Subcutaneous abdominal adipose tissue (tissue), 5 donors: Measurements from ENCODE around the gene PINLYP.

Experiments used
- H3K27ac ChIP-seq: one replicate; pipeline ENCODE4 v1.7.0; 2013; ENCODE audit warnings: low read depth, mild to moderate bottlenecking, inconsistent platforms, low read length, moderate library complexity
- H3K27me3 ChIP-seq, 5 donors: one replicate each; pipeline ENCODE4 v1.7.0; 2013; ENCODE audit warnings: low read length in 5 of 5, inconsistent platforms in 1 of 5; ENCODE audit not compliant: control insufficient read depth in 5 of 5, insufficient read depth in 4 of 5
- H3K36me3 ChIP-seq, 5 donors: one replicate each; pipeline ENCODE4 v1.7.0; 2013; ENCODE audit warnings: low read length in 5 of 5; ENCODE audit not compliant: control insufficient read depth in 5 of 5, insufficient read depth in 5 of 5
- H3K4me1 ChIP-seq, 5 donors: one replicate each; pipeline ENCODE4 v1.7.0; 2013; ENCODE audit warnings: low read length in 5 of 5, mild to moderate bottlenecking in 3 of 5, moderate library complexity in 1 of 5; ENCODE audit not compliant: control insufficient read depth in 5 of 5, insufficient read depth in 5 of 5
- H3K4me3 ChIP-seq, 5 donors: one replicate each; pipeline ENCODE4 v1.7.0; 2013; ENCODE audit warnings: low read length in 5 of 5, low read depth in 1 of 5
- H3K9ac ChIP-seq, 5 donors: one replicate each; pipeline ENCODE4 v1.7.0; 2013; ENCODE audit warnings: low read length in 5 of 5, mild to moderate bottlenecking in 4 of 5, moderate library complexity in 3 of 5
- H3K9me3 ChIP-seq, 5 donors: one replicate each; pipeline ENCODE4 v1.7.0; 2013; ENCODE audit warnings: low read length in 5 of 5; ENCODE audit not compliant: control insufficient read depth in 5 of 5
- donor health status: healthy.
- donor health status: healthy.
- donor health status: healthy.
- donor health status: healthy.
- donor health status: healthy.

PINLYP gene

GRCh38 chr19:43562226-43562697 is 13.3 kb upstream of the PINLYP start:
- H3K36me3 ChIP-seq, result peaks cover 3 to 43% (median 17%) of the 10 kb centered on the region in 5 donors
- H3K9ac ChIP-seq, result no peak overlapping the region
- H3K27me3 ChIP-seq, result no peaks in the 10 kb centered on the region
- no peak overlapping the region for H3K27ac ChIP-seq
- no peak overlapping the region for H3K4me3 ChIP-seq
- H3K4me1 ChIP-seq, result peaks cover 0 to 20% (median 3%) of the 10 kb centered on the region in 5 donors
- H3K9me3 ChIP-seq, result no peaks in the 10 kb centered on the region

- peak overlapping the region in 1 of 5 donors; percentile 34 for H3K4me3 ChIP-seq
- no peaks in the 10 kb centered on the region for H3K27me3 ChIP-seq
- H3K9me3 ChIP-seq, result no peaks in the 10 kb centered on the region
- H3K36me3 ChIP-seq, result peaks cover 2 to 38% (median 17%) of the 10 kb centered on the region in 5 donors
- H3K4me1 ChIP-seq, result peaks cover 0 to 20% (median 3%) of the 10 kb centered on the region in 5 donors
- no peak overlapping the region for H3K9ac ChIP-seq
- peak overlapping the region; percentile 41 for H3K27ac ChIP-seq
These were observed 12.8 kb upstream of the PINLYP start for GRCh38 chr19:43562698-43563241.

- Histone ChIP-seq H3K9ac (no peak overlapping the region), H3K27me3 (no peaks in the 10 kb centered on the region), H3K4me1 (peaks cover 0 to 20% (median 3%) of the 10 kb centered on the region in 5 donors), H3K27ac (no peak overlapping the region), H3K36me3 (peaks cover 0 to 31% (median 17%) of the 10 kb centered on the region in 5 donors), H3K4me3 (no peak overlapping the region), H3K9me3 (no peaks in the 10 kb centered on the region)
These were observed 11.7 kb upstream of the PINLYP start for GRCh38 chr19:43563816-43564457.

- Histone ChIP-seq H3K4me1 (peaks cover 0 to 20% (median 3%) of the 10 kb centered on the region in 5 donors), H3K9me3 (no peaks in the 10 kb centered on the region), H3K4me3 (no peak overlapping the region), H3K9ac (no peak overlapping the region), H3K27me3 (no peaks in the 10 kb centered on the region), H3K36me3 (peaks cover 0 to 29% (median 16%) of the 10 kb centered on the region in 5 donors), H3K27ac (no peak overlapping the region)
These were observed 10.8 kb upstream of the PINLYP start for GRCh38 chr19:43564800-43565199.

GRCh38 chr19:43569657-43570056 is 5.9 kb upstream of the PINLYP start:
- Histone ChIP-seq H3K4me1 (peaks cover 2 to 11% (median 5%) of the 10 kb centered on the region in 5 donors), H3K9ac (no peak overlapping the region), H3K9me3 (no peaks in the 10 kb centered on the region), H3K36me3 (peaks cover 2 to 17% (median 9%) of the 10 kb centered on the region in 5 donors), H3K27me3 (no peaks in the 10 kb centered on the region), H3K27ac (no peak overlapping the region), H3K4me3 (no peak overlapping the region)

GRCh38 chr19:43570174-43570791 is 5.3 kb upstream of the PINLYP start:
- Histone ChIP-seq H3K36me3 (peaks cover 2 to 17% (median 9%) of the 10 kb centered on the region in 5 donors), H3K27me3 (no peaks in the 10 kb centered on the region), H3K4me1 (peaks cover 5 to 15% (median 11%) of the 10 kb centered on the region in 5 donors), H3K4me3 (no peak overlapping the region), H3K27ac (no peak overlapping the region), H3K9me3 (no peaks in the 10 kb centered on the region), H3K9ac (no peak overlapping the region)

GRCh38 chr19:43572171-43572588 is 3.4 kb upstream of the PINLYP start:
- peaks cover 5 to 22% (median 17%) of the 10 kb centered on the region in 5 donors for H3K4me1 ChIP-seq
- H3K9me3 ChIP-seq, result no peaks in the 10 kb centered on the region
- H3K27me3 ChIP-seq, result no peaks in the 10 kb centered on the region
- H3K36me3 ChIP-seq, result peaks cover 2 to 17% (median 9%) of the 10 kb centered on the region in 5 donors
- H3K4me3 ChIP-seq, result no peak overlapping the region
- H3K9ac ChIP-seq, result peak overlapping the region in 2 of 5 donors; percentile 8 to 17
- H3K27ac ChIP-seq, result no peak overlapping the region

- Histone ChIP-seq H3K36me3 (peaks cover 2 to 17% (median 9%) of the 10 kb centered on the region in 5 donors), H3K4me1 (peaks cover 5 to 22% (median 17%) of the 10 kb centered on the region in 5 donors), H3K27ac (peak overlapping the region; percentile 84), H3K27me3 (no peaks in the 10 kb centered on the region), H3K9me3 (no peaks in the 10 kb centered on the region), H3K9ac (peak overlapping the region; percentile 89 to 96 (median 93)), H3K4me3 (peak overlapping the region; percentile 81 to 95 (median 89))
These were observed 1.0 kb upstream of the PINLYP start for GRCh38 chr19:43574424-43575155.

GRCh38 chr19:43575955-43576878 is 616 bp downstream of the PINLYP start:
- Histone ChIP-seq H3K9ac (no peak overlapping the region), H3K4me1 (peaks cover 5 to 36% (median 30%) of the 10 kb centered on the region in 5 donors), H3K27me3 (no peaks in the 10 kb centered on the region), H3K36me3 (peaks cover 2 to 8% (median 6%) of the 10 kb centered on the region in 5 donors), H3K27ac (no peak overlapping the region), H3K9me3 (no peaks in the 10 kb centered on the region), H3K4me3 (peak overlapping the region; percentile 39 to 95 (median 88))
